ENCODE measurements around the gene ARMC2.
"Not testable (repeated sequence)": the region's sequence is repeated elsewhere in the genome, so short reads cannot be mapped to it uniquely, and the experiment has no call there.

The ARMC2 gene

DNA sequence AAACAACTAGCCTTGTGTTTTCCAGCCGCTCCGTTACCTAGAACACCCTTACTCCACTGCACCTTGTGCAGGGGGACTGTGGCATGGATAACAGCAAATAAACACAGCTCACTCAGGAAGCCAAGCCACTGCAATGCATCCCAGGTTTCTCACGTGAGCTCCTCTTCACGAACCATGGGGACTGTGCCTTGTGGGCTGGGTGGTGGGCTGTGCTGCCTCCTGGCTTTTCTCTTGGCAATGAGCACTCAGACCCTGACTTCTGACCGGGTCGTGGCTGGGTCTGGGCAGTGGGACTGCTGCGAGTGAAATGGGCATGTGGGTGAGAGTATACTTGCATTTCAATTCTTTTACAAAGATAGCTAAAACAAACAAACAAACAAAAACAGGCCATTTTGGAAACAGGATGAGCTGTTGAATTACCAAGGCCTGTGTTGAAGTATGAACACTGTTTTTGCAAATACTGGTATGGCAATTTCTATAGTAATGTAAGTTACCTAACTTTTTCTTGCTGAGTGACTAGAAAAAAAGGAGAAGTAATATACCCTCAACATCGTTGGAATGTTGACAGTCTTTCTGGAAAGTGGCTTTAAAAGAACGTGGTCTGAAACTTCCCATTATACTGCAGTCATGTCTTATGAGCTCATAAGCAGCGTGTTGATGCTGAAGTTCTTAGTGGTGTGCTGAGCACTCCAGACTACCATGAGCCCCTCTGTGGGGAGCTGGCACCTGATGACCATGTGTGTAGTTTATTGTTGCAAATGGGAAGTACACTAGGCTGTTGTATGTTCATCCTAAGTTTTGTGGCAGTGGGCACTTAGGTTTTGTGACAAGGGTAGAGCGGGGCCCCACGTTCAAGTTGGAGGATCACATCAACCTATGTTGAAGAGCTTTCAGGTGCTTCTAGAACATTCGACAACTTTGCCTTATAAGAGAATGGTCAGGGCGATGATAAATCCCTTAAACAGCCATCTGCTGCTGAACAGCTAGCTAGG, 120.4 kb downstream of the ARMC2 start:
- H3K27me3 ChIP-seq, result no peaks in the 10 kb centered on the region
- TF ChIP-seq, protein P1, sequence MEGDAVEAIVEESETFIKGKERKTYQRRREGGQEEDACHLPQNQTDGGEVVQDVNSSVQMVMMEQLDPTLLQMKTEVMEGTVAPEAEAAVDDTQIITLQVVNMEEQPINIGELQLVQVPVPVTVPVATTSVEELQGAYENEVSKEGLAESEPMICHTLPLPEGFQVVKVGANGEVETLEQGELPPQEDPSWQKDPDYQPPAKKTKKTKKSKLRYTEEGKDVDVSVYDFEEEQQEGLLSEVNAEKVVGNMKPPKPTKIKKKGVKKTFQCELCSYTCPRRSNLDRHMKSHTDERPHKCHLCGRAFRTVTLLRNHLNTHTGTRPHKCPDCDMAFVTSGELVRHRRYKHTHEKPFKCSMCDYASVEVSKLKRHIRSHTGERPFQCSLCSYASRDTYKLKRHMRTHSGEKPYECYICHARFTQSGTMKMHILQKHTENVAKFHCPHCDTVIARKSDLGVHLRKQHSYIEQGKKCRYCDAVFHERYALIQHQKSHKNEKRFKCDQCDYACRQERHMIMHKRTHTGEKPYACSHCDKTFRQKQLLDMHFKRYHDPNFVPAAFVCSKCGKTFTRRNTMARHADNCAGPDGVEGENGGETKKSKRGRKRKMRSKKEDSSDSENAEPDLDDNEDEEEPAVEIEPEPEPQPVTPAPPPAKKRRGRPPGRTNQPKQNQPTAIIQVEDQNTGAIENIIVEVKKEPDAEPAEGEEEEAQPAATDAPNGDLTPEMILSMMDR (IDR thresholded peaks at IDR 0.05; ENCODE audit: low read depth, low read length), result peak; percentile 13; the same call in 1 of the 2 replicates
- H3K9me3 ChIP-seq, result no peaks in the 10 kb centered on the region
- H3K4me3 ChIP-seq (ENCODE audit: low read depth, low read length), result no peak overlapping the region
- H3K4me1 ChIP-seq, result peaks cover 7% of the 10 kb centered on the region
- no peak for DNase-seq
- H3K36me3 ChIP-seq, result no peaks in the 10 kb centered on the region

DNA sequence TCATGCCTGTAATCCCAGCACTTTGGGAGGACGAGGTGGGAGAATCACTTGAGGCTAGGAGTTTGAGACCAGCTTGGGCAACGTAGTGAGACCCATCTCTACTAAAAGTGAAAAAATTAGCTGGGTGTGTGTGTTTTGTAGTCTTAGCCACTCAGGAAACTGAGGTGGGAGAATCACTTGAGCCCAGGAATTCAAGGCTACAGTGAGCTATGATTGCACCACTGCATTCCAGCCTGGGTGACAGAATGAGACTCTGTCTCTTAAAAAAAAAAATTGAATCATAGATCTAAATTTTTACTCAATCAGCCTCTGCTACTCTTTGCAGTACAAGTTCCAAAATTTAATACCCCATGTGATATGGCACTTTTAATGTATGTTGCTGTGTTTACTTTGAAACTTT, 121.6 kb downstream of the ARMC2 start:
- Histone ChIP-seq H3K9me3 (no peaks in the 10 kb centered on the region), H3K27me3 (no peaks in the 10 kb centered on the region), H3K4me1 (peaks cover 7% of the 10 kb centered on the region), H3K36me3 (no peaks in the 10 kb centered on the region), H3K4me3 (ENCODE audit: low read depth, low read length) (no peak overlapping the region)
- TF ChIP-seq, protein P1 (IDR thresholded peaks at IDR 0.05; ENCODE audit: low read depth, low read length), result no peak
- no peak for DNase-seq

DNA sequence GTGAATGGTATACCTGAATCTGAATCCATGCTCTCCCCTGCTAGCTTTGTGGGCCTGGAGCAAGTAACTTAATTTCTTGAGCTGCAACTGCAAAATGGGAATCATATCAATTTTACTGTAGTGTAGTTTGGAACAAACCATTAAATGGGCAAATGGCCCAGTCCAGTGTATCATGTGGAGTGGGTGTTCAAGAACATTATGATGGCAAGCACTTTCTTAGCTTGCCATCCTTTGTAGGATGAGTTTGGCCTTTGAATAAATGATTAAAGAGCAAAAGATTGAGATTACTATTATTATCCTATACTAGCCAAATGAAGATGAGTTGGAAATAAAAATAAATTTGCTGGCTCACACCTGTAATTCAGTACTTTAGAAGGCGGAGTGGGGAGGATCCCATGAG, 126.0 kb downstream of the ARMC2 start:
- no peaks in the 10 kb centered on the region for H3K36me3 ChIP-seq
- DNase-seq, result no peak
- no peaks in the 10 kb centered on the region for H3K27me3 ChIP-seq
- no peaks in the 10 kb centered on the region for H3K4me1 ChIP-seq
- no peaks in the 10 kb centered on the region for H3K9me3 ChIP-seq
- TF ChIP-seq, protein P1 (IDR thresholded peaks at IDR 0.05; ENCODE audit: low read depth, low read length), result no peak
- H3K4me3 ChIP-seq (ENCODE audit: low read depth, low read length), result no peak overlapping the region

DNA sequence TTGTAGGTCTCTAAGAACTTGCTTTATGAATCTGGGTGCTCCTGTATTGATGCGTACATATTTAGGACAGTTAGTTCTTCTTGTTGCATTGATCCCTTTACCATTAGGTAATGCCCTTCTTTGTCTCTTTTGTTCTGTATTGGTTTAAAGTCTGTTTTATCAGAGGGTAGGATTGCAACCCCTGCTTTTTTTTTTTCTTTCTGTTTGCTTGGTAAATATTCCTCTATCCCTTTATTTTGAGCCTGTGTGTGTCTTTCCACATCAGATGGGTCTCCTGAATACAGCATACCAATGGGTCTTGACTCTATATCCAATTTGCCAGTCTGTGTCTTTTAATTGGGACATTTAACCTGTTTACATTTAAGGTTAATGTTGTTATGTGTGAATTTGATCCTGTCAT, 130.4 kb downstream of the ARMC2 start:
- not testable (repeated sequence) for H3K4me1 ChIP-seq; H3K36me3 ChIP-seq; DNase-seq; H3K4me3 ChIP-seq (ENCODE audit: low read depth, low read length); H3K27me3 ChIP-seq; H3K9me3 ChIP-seq

DNA sequence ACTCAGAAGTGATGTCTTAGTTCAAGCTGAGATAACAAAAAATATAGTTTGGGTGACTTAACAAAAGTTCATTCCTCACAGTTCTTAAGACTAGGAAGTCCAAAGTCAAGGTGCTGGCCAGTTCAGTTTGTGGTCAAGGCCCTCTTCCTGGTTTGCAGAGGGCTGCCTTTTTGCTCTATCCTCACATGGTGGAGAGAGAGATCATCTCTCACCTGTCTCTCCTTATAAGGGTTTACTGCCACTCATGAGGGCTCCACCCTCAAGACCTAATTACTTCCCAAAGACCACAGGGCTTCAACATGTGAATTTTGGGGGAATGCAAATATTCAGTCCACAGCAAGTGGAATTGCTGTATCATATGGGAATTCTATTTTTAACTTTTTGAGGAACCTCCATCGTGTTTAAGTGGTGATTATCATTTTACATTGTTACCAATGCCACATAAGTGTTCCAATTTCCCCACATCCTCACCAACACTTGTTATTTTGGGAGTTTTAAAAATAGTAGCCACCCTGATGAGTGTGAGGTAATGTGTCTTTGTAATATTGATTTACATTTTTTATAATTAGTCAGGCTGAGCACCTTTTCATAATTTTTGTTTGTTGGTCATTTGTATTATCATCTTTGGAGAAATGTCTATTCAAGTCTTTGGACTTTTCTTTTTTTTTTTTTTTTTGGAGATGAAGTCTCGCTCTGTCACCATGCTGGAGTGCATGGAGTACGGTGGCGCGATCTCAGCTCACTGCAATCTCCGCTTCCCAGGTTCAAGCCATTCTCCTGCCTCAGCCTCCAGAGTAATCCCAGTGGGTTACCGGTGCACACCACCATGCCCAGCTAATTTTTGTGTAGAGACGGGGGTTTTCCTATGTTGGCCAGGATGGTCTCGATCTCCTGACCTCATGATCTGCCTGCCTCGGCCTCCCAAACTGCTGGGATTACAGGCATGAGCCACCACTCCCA, 134.2 kb downstream of the ARMC2 start:
- H3K9me3 ChIP-seq, result peaks cover 3% of the 10 kb centered on the region; the same call in 1 of the 2 replicates
- DNase-seq, result no peak
- TF ChIP-seq, protein P1 (IDR thresholded peaks at IDR 0.05; ENCODE audit: low read depth, low read length), result no peak
- no peaks in the 10 kb centered on the region for H3K27me3 ChIP-seq
- H3K36me3 ChIP-seq, result peaks cover 4% of the 10 kb centered on the region; the same call in 1 of the 2 replicates
- H3K4me3 ChIP-seq (ENCODE audit: low read depth, low read length), result no peak overlapping the region
- no peaks in the 10 kb centered on the region for H3K4me1 ChIP-seq

DNA sequence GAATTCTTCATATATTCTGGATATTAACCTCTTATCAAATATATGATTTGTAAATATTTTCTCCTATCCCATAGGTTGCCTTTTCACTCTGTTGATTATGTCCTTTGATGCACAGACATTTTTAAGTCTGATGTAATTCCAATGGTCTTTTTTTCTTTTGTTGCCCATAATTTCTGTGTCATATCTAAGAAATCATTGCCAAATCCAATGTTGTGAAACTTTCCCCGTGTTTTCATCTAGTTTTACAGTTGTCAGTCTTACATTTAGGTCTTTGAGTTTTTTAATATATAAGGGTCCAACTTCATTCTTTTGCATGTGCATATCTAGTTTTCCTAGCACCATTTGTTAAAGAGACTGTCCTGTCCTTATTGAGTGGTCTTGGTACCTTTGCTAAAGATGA, 134.9 kb downstream of the ARMC2 start:
- TF ChIP-seq, protein P1 (IDR thresholded peaks at IDR 0.05; ENCODE audit: low read depth, low read length), result no peak
- no peak for DNase-seq
- Histone ChIP-seq H3K36me3 (peaks cover 7% of the 10 kb centered on the region; the same call in 1 of the 2 replicates), H3K9me3 (peaks cover 3% of the 10 kb centered on the region; the same call in 1 of the 2 replicates), H3K4me1 (no peaks in the 10 kb centered on the region), H3K27me3 (no peaks in the 10 kb centered on the region), H3K4me3 (ENCODE audit: low read depth, low read length) (no peak overlapping the region)
